ENCODE data around the gene TDO2.

Gene TDO2

DNA sequence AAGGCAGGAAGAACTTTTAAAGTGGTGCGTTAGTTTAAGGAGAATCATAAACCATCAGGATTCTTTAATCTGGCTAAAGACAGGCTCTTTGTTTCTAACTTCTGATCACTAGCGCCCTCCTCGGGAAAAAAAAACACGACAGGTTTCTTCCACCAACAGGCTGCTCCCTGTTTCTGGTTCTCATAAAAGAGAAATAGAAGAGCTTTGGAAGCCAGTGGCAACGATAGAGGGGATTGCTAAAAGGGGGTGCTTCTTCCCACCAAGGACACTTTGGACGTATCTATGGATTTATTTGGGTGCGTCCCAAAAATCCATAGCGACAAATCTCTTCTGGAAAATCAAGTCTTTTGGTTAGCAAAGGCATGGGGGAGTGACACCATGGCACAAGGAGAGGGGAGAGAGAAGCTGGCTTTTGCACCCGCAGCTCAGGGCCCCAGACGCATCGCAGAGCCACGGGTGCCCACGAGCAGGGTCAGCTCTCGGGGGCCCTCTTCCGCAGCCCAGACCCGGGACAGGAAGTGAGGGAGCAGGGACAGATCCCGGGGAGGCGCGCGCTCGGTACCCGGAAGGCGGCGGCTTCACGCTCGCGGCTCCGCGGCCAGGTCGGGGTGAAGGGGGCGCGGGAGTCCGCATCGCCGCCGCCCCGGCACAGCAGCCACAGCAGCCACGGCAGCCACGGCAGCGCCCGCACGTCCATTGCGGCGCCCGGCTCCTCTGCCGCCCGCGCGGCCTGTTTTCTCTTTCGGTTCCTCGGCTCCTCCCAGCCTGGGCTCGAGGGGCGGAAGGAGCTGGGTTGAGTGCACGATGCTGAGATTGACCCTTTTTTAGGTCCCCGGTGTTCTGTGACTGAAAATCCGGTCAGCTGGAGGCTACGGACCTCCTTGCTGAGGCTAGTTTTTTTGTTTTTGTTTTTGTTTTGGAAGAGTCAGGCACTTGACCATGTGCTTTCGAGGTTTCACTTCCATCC is 49.9 kb downstream of the TDO2 start, which contains the start of gene CTSO:
TSS of gene CTSO (minus strand) at position 716 of the 967 bp plus-strand sequence. CDS start at position 697, 19 bp downstream.
- DNase-seq (ENCODE audit: low read depth), result peak; percentile 74

DNA sequence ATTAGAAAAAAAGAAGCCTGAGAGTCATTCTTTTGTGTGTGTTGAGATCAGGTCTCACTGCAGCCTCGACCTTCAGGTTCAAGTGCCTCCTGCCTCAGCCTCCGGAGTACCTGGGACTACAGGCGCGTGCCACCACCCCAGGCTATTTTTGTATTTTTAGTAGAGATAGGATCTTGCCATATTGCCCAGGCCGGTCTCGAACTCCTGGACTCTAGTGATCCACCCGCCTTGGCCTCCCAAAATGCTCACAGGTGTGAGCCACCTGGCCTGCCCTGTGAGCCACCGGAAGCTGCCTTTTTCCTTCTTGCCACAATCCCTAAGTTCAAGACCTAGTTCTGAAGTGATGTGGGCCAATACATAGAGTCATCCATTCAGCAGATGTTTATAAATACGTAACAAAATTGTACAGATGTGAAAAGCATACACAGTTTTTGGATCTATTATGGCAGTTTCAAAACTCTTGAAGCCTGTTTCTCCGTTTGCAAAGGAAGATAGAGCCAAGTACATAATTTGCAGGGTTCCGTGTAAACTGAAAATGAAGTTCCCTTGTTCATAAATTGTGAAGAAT is 50.7 kb downstream of the TDO2 start:
- no peak for DNase-seq (ENCODE audit: low read depth)

DNA sequence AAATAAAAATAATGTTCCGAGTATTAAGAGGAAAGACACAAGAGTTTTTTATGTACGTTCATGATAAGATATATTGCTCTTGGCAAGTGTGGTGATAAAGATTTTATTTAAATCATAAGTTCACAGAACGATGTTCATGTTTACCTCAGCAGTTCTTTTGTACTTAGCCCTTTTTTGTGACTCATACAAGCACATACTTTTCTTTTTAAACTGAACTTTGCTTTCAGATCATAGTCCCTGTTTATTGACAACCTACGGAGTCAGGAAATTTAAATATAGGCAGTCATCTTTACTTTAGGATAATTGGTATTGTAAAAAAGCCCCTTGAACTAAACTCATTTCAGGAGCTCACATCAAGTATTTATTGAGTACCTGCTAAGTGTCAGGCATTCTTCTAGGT is 51.4 kb downstream of the TDO2 start:
- DNase-seq (ENCODE audit: low read depth), result no peak

DNA sequence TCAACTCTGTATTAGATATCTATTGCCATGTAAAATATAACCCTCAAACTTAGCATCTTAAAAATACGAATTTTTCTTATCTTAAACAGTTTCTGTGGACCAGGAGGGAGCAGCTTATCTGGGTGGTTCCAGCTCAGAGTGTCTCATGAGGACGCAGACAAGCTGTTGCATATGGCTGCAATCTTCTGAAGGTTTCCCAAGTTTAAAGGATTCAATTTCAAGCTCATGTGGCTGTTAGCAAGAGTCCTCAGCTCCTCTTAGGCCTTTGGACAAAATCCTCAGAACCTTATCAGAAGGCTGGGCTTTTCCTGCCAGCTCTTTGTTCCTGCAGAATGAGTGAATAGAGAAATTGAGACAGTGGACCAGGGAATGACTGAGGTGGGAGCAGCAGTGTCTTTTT is 53.0 kb downstream of the TDO2 start:
- DNase-seq (ENCODE audit: low read depth), result no peak

DNA sequence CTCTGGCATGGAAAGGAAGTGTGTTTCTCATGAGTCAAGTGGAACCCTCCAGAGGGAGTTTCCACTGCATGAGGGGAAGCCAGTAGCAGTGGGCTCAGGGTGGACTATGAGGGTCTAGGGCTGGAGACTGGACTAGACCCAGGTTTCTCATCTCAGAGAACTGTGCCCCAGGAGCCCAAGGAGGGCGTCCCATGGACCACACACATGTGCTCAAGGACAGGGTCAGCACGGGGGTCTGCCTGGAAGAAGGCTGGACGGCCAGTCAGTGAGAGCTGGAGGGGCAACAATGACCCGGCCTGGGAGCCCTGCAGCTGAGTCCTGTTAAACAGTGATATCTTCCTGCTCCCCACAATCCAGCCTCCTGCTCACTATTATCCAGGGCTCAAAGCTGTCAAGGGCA is 55.9 kb downstream of the TDO2 start:
- DNase-seq (ENCODE audit: low read depth), result no peak

DNA sequence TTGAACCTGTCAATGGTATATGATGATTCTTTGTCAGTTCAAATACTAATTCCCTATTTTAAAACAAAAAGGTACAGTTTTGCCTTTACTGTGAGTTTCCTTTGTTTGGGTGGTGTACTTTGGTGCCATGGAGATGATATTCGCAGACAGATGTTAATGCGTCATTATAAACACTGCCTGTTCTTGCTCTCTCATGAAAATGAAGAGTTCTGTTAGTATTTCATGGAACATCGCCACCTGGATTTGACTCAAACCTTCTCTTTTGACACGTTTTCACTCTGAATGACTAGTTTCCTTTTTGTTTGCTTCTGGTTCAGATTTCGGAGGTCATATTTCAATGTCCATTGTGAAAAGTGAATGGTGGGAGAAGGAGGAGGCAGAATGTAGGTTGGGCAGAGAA is 57.0 kb downstream of the TDO2 start:
- DNase-seq (ENCODE audit: low read depth), result no peak

DNA sequence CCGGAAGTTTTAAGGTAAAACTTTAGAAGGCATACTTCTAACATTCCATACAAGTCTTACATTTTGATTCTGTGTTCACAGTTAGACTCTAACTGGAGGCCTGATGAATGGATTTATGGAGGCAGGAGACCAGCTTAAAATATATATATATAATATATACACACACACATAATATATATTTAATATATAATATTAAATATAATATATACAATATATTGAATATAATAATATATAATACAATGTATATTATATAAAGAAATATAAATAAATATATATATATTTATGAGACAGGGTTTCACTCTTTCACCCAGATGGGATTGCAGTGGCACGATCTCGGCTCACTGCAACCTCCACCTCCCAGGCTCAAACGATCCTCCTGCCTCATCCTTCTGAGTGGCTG is 58.1 kb downstream of the TDO2 start:
- DNase-seq (ENCODE audit: low read depth), result no peak

DNA sequence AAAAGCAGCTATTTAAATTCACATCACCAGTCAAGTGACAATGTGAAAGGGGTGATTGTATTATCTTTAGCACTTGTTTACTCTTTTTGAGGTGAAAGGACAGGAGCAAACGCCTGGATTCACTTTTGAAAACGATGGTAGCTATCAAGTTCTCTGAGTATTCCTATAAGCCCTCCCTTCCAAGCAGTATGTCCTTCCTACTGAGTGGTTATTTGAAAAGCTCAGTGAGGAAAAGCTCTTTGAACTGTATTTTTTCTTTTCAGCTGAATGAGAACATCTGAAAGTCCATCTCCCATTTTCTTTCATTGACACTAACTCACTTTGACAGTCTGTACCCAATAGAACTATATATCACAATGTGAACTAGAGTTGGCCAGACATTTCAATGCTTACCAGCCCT is 59.3 kb downstream of the TDO2 start:
- DNase-seq (ENCODE audit: low read depth), result no peak

DNA sequence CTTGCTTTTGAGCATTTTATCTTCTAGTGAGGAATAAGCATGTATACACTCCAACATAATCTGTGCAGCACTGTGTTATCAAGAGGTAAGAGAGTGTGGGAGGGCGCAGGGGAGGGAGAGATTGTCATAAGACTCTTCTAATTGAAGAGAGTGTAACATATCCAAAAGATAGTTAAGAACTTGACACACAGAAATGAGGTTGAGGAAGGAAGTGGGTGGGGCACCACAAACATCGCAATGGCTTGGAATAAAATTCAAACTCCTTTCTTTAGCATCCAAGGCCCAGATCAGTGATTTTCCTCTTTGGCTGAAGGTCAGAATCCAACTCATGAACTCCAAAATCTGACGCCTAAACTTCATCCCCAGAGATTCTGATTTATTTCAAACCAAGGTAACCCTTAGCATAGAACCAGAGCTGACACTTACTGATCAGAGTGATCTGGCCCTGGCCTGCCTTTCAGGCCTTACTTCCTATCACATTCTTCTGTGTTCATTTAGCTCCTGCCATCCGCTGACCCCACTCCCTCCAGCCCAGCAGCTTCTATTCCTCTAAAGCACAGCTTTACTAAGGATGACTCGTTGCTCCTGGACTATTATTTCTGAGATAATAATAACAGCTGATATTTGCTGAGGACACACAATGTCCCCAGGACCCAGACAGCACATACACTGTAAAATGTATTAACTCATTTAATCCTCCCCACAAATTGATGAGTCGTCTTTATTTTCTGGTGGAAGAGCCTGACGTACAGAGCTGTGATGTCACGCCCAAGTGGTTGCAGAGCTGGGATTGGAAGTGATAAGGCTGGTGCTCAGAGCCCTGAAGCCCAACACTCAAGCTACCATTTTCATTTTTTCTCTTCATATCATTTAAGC is 60.8 kb downstream of the TDO2 start:
- DNase-seq (ENCODE audit: low read depth), result no peak

DNA sequence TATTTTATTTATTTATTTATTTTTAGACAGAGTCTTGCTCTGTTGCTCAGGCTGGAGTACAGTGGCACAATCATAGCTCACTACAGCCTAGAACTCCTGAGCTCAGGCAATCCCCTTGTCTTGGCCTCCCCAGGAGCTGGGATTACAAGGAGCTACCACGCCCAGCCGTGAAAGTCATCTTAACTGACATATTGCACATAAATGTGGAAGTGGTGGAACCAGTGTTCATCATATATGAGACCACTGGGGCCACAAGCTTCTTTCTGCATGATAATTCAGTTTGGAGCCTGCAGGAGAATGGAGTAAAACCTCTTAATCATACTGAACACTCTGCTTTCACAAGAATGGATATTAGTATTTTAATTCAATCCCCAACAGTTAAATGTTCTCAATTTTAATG is 62.7 kb downstream of the TDO2 start:
- DNase-seq (ENCODE audit: low read depth), result no peak

DNA sequence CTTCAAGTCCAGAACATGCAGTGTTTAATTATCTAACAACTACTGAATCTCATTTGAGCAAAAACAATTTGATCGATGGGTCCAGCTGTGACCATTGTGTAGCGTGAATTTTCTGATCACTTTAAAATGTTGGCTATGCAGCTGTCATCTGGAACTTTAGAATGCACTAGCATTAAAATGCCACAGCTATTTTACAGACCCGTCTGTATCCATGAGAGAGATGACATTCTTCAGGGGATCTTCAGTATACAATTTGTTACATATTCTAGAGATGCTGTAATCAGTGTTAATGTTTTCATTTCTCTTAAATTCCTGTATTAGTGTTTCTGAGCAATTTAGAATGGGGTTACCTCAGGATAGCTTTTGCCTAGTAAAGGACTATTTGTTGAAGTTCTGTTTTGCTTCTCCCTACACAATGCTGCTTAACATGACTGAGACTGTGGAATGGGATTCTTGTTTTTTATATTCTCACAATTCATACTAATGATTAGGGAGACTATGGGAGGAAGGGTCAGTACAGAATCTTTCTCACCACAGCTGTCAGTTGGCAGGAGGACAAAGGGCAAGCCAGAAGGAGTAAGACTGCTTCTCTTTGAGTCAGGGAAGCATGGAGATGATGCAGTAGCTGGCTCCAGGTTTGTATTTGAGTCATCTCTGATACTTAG is 63.4 kb downstream of the TDO2 start:
- DNase-seq (ENCODE audit: low read depth), result no peak
